Uterus (tissue), 2 donors: ENCODE measurements around the gene CLSTN2.

Experiments used
- CTCF ChIP-seq, 4 experiments: fragments of 200-600 bp in 2 of 4; fragments of 450-650 bp in 2 of 4; sonication (generic) in 2 of 4; IDR thresholded peaks; one replicate each; pipeline ENCODE4 v1.5.1; 2016 to 2019; ENCODE audit warnings: antibody characterized with exemption in 4 of 4, mild to moderate bottlenecking in 2 of 4, moderate library complexity in 1 of 4
- POLR2A ChIP-seq, 2 donors: fragments of 450-650 bp; IDR thresholded peaks; one replicate each; pipeline ENCODE4 v1.6.1; 2016; ENCODE audit warnings: antibody characterized with exemption in 2 of 2, mild to moderate bottlenecking in 1 of 2, moderate library complexity in 1 of 2

DNA sequence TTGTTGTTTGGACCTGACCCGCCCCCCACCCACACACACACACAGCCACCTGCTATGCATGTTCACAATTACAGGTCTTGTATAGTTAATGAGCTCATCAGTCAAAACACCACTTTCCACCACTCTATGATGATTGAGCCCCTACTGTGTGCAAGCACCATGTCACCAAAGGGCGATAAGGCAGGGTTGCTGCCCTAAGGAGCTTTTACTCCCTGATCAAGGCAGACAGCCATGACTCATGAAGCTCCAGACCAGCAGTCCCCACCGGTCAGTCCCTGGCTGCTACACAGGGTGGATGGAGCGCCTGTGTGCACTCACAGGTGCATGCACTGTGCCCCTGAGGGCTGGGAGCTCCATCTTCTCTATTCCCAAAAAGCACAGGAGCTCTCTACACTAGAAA is 270.6 kb downstream of the CLSTN2 start:
- TF ChIP-seq CTCF (IDR thresholded peaks at IDR 0.05): no peak
- no peak for TF ChIP-seq POLR2A (IDR thresholded peaks at IDR 0.05)
